Natural killer cell (primary cell): ENCODE data around the gene GABRB3. TPM values are rescaled to one million over a fixed set of nuclear protein-coding genes. Genes with fewer than 3 reads are reported as not detected.

Experiments
- ATAC-seq, 3 donors: fragments of 150-1000 bp in 2 of 3; fragments of 200-7000 bp in 1 of 3; cut with Tn5 transposase; 1 replicate in 1 of 3; 2 replicates in 2 of 3; pipeline ENCODE4 v1.10.0; 2021; ENCODE audit warnings: mild to moderate bottlenecking in 2 of 3, moderate library complexity in 2 of 3
- DNase-seq, 2 donors: peaks; one replicate each; pipeline versions ENCODE4 v3.0.0 to v3.0.0-alpha.2; 2013 to 2021; ENCODE audit warnings: mixed read lengths in 1 of 2
- H3K27ac ChIP-seq: one replicate; pipeline ENCODE4 v1.5.1; 2013; ENCODE audit warnings: mild to moderate bottlenecking, low read length
- H3K27me3 ChIP-seq: one replicate; pipeline ENCODE4 v1.6.1; 2013; ENCODE audit warnings: low read length; ENCODE audit not compliant: control insufficient read depth, insufficient read depth
- H3K36me3 ChIP-seq: one replicate; pipeline ENCODE4 v1.6.1; 2013; ENCODE audit warnings: low read length; ENCODE audit not compliant: control insufficient read depth, insufficient read depth
- H3K4me1 ChIP-seq: one replicate; pipeline ENCODE4 v1.6.1; 2013; ENCODE audit warnings: low read length; ENCODE audit not compliant: control insufficient read depth, insufficient read depth
- H3K4me3 ChIP-seq: one replicate; pipeline ENCODE4 v1.5.1; 2013; ENCODE audit warnings: low read length
- H3K9me3 ChIP-seq: one replicate; pipeline ENCODE4 v1.6.1; 2013; ENCODE audit warnings: low read length; ENCODE audit not compliant: control insufficient read depth, insufficient read depth
- H3K27ac Mint-ChIP-seq, 2 donors: one replicate each; pipeline ENCODE4 v1.8.0; 2022; ENCODE audit warnings: mild to moderate bottlenecking in 2 of 2, mixed read lengths in 2 of 2, moderate library complexity in 1 of 2
- H3K27me3 Mint-ChIP-seq, 2 donors: one replicate each; pipeline ENCODE4 v1.8.0; 2022; ENCODE audit warnings: low read depth in 2 of 2, mixed read lengths in 2 of 2
- H3K36me3 Mint-ChIP-seq: one replicate; pipeline ENCODE4 v1.8.0; 2022; ENCODE audit warnings: mixed read lengths
- H3K4me1 Mint-ChIP-seq, 2 donors: one replicate each; pipeline ENCODE4 v1.8.0; 2022; ENCODE audit warnings: mixed read lengths in 2 of 2
- H3K4me3 Mint-ChIP-seq: one replicate; pipeline ENCODE4 v1.8.0; 2022; ENCODE audit warnings: mild to moderate bottlenecking, moderate library complexity, mixed read lengths
- H3K9me3 Mint-ChIP-seq, 2 donors: one replicate each; pipeline ENCODE4 v1.8.0; 2022; ENCODE audit warnings: mixed read lengths in 2 of 2
- CTCF ChIP-seq: fragments of 200-600 bp; IDR thresholded peaks from one replicate; pipeline ENCODE4 v1.8.0; 2022; ENCODE audit warnings: antibody characterized with exemption
- WGBS: methylation state at CpG from one replicate; pipeline ENCODE4 v1.1.7; 2013; ENCODE audit warnings: missing lambda C conversion rate; ENCODE audit not compliant: insufficient coverage; 5-methylcytosine and 5-hydroxymethylcytosine counted together
- intact Hi-C: fragments of 100-400 bp; cut with micrococcal nuclease; formaldehyde crosslinking; loops from one replicate; pipeline ENCODE4 v1.14.2; 2022
- total RNA-seq, 4 donors: library from RNA; stranded (reverse); fragments of 120-200 nt in 1 of 4; gene quantifications; one replicate each; pipeline versions ENCODE4 v1.2.3 to v1.2.4, GENCODE V29; 2013 to 2022

GABRB3 gene
- total RNA-seq, 3 donors from 2014 or later (not counting 1 experiment from before 2014, with no cell fraction given): not detected

DNA sequence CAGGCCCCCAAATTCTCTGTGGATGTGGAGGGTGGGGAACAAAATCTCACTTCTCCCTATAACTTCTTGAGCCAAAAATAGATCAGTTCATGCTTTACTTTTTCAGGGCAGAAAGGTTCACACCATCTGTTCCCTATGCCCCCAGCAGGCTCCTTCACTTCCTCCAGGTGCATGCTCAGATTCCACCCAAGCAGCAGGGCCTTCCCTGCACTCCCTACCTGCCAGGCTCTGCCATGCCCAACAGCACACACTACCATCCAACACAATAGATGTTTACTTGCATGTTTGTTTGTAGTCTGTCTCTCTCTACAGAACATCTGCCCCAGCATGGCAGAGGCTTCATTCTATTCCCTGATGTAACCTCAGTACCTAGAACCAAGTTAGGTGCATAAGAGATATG lies 43.3 kb downstream of the GABRB3 start:
- ATAC-seq: no peak
- H3K27me3 ChIP-seq: no peaks in the 10 kb centered on the region
- Mint-ChIP-seq H3K4me3 (no peak overlapping the region), H3K4me1 (no peaks in the 10 kb centered on the region), H3K27ac (no peak overlapping the region), H3K9me3 (peaks cover 11 to 27% of the 10 kb centered on the region in 2 donors), H3K27me3 (no peaks in the 10 kb centered on the region), H3K36me3 (no peaks in the 10 kb centered on the region)
- TF ChIP-seq CTCF: no peak
- H3K9me3 ChIP-seq: peaks cover 4% of the 10 kb centered on the region
- no peak for DNase-seq
- H3K27ac ChIP-seq: no peak overlapping the region
- no peak overlapping the region for H3K4me3 ChIP-seq
- intact Hi-C loops: loop anchor here (10.0 kb wide), 1 partner anchor 65 kb away; no protein-coding TSS in a partner anchor
- H3K36me3 ChIP-seq: no peaks in the 10 kb centered on the region
- H3K4me1 ChIP-seq: no peaks in the 10 kb centered on the region

DNA sequence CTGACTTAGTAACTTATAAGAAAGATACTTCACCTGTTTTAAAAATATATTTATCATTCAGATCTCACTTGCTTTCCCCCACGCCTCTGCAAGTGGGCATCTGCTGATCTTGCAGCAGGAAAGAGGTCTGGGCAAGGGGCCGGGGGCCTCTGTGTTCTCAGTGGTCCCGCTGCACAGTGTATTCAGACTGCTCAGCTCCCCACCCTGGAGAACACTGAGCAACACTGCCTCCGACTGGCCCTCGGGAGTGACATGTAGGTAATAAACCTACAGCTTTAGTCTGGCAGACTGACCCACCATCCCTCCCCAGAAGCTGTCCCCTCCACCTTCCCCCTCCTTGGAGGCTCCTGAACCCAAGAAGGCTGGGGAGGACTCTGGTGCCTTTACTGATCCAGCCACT lies 43.8 kb downstream of the GABRB3 start:
- Histone ChIP-seq H3K4me3 (no peak overlapping the region), H3K36me3 (no peaks in the 10 kb centered on the region), H3K4me1 (no peaks in the 10 kb centered on the region), H3K9me3 (peaks cover 4% of the 10 kb centered on the region), H3K27ac (no peak overlapping the region), H3K27me3 (no peaks in the 10 kb centered on the region)
- ATAC-seq (no peak), DNase-seq (no peak)
- no peaks in the 10 kb centered on the region for H3K4me1 Mint-ChIP-seq
- WGBS: 71% methylated on average over 5 of the region's 5 CpGs
- H3K4me3 Mint-ChIP-seq: no peak overlapping the region
- intact Hi-C loops: loop anchor here (10.0 kb wide), 1 partner anchor 64 kb away; no protein-coding TSS in a partner anchor
- H3K27me3 Mint-ChIP-seq: no peaks in the 10 kb centered on the region
- H3K27ac Mint-ChIP-seq: no peak overlapping the region
- H3K9me3 Mint-ChIP-seq: peaks cover 13 to 29% of the 10 kb centered on the region in 2 donors
- no peak for TF ChIP-seq CTCF
- H3K36me3 Mint-ChIP-seq: no peaks in the 10 kb centered on the region

DNA sequence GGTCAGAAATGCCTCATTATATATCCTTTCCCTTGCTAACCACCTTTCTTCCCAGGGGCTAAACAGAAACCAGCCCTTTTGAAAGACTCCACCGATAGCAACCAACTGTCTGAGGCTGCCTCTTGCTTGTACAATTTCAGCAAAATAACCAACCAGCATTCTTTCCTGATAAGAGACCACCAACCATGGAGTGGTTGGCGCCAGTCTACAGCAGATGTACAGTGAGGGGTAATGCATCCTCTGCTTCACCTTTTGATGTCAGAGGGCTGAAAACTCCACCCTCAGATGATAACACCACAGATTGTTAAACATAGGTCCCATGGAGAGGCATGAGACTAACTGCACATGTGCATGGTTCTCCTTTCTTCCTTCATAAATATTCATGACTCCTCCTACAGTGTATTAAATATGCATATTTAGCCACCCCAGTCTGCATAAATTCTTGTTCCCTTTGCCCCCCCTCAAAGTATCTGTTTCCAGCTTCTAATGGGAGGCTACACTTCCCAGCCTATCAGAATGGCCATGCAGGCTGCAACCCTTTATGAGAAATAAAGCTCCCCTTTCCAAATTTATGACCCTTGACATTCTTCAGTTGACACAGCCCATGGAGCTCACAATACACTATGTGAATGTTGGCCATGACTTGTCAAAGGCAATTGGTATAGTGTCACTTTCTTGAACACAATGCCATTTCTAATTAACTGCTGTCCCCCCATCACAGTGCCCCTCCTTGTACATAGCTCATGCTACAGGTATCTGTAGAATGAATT lies 48.3 kb downstream of the GABRB3 start:
- H3K4me1 ChIP-seq: no peaks in the 10 kb centered on the region
- no peaks in the 10 kb centered on the region for H3K36me3 ChIP-seq
- no peak overlapping the region for H3K27ac Mint-ChIP-seq
- no peaks in the 10 kb centered on the region for H3K4me1 Mint-ChIP-seq
- H3K27me3 ChIP-seq: no peaks in the 10 kb centered on the region
- WGBS: 86% methylated on average over 2 of the region's 2 CpGs
- DNase-seq: no peak
- H3K9me3 Mint-ChIP-seq: peaks cover 9 to 16% of the 10 kb centered on the region in 2 donors
- no peak overlapping the region for H3K27ac ChIP-seq
- no peak overlapping the region for H3K4me3 ChIP-seq
- H3K9me3 ChIP-seq: peaks cover 4% of the 10 kb centered on the region
- no peak for TF ChIP-seq CTCF
- ATAC-seq: no peak
- intact Hi-C loops: loop anchor here (10.0 kb wide), 1 partner anchor 60 kb away; no protein-coding TSS in a partner anchor
- H3K36me3 Mint-ChIP-seq: no peaks in the 10 kb centered on the region
- H3K4me3 Mint-ChIP-seq: no peak overlapping the region
- H3K27me3 Mint-ChIP-seq: no peaks in the 10 kb centered on the region
